HL-60/S4 treated with retinoic acid at 250 ng/mL for 4 days and 3 days (cell line): ENCODE data around the gene RHOU.

Experiments
- in situ Hi-C: fragments of 300-500 bp; cut with MboI; formaldehyde crosslinking; loops from 2 replicates; pipeline ENCODE4 v1.7.0; 2022; ENCODE audit warnings: low sequenced_read_pairs

Gene RHOU

DNA sequence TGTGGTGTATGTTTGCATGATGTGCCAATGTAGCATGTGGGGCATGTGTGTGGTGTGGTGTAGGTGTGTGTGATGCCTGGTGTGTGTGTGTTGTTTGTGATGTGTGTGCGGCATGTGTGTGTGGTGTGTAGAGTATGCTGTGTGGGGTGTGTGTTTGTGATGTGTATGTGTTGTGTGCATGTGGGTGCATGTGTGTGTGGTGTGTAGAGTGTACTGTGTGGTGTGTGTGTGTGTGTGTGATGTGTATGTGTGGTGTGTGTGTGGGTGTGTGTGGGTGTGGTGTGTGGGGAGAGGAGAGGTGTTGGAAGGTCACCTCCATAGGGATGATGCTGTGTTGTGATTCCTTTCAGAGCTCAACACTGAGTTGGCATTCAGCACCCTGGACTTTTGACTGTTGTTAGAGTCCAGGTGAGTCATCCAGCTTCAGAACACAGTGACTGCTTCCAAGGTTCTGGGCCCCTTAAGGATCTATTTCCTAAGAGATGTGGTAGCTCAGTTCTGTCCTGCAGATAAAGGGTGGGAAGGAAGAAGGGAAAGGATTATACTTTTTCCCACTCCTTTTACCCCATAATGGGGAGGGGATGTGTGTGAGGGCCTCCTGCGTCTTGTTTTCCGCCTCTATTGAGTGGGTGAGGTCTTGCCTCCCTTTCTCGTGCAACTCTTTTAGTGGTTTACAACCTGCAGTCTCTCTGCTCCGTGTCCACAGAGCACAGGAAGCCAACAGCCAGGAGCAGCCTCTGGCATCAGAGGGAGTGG lies 47.6 kb downstream of the RHOU start:
- in situ Hi-C loops: no loop called here

DNA sequence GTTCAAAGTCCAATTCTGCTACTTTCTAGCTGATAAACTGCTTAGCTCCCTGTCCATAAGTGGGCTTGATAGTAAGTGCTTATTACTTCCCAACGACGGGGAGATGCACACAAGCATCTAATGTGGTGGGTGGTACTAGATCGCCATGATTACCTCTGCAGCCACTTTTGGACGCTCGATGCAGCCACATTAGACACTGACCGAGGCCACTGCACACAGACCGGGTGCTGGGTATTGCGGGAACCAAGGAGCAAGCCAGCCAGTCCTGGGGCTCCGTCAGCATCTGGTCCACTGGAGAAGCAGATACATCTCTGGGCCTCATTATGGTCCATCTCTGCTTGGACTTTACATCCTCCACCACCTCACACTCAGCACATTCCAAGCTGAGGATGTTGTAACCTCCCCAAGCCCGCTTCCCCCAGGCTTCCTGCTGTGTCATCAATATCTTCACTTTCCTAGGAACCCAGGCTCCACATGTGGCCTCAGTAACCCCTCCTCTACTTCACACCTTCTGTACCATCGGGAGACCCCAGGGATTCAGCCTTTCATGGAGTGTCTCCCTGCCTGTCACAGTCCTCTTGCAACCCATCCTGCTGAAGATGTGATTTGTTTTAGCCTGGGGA lies 48.2 kb downstream of the RHOU start:
- in situ Hi-C loops: no loop called here

DNA sequence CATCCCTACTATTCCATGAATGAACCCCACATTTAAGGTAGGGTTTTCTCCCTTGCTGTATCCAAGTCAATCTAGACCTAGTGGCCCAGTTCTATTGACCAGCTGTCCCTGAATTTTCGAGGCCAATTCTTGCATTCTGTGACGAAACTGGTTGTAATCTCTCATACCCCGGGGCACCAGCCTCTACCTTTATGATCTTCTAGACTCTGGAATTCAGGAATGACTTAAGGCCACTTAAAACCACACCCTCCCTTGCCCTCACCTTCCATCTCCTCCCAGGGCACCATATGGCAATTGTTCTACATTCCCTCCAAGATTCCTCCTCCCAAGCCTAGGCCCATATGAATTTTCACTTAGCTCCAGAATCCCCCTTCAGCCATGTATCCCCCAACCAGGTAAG lies 48.9 kb downstream of the RHOU start:
- in situ Hi-C loops: no loop called here

GRCh38 chr1:228785366-228786330 lies 50.4 kb downstream of the RHOU start:
- in situ Hi-C loops: no loop called here

DNA sequence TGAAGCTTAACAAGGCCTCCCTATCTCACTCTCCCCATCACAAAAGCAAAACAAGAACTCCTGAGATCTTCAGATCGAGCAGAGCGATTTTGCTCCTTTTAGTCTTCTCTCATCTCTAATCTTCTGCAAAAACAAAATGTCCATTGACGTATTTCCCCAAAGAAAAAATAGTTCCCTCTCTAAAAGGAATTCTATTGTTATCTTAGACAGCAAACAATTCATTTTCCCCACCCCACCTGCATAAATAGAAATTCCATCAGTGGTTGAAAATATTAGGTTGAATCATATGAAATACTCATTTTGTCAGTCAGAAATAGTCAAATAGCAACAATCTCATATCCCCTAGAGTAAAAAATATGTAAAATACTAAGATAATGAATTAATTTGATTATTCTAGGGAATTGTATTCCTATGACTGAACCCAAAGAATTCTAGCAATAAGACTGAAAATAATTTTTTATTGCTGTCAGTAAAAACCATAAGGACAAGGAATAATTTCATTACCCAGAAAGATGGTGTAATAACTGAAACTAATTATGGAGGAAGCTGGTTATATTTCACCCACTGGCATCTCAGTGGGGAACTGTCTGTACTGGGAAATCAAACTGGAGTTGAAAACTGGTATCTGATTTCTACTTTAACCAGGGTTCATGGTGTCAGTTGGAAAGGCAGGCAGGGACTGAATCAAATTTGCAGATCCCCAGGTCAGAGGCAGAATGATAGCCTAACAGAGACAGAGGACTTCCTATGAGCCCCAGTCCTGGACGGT lies 51.3 kb downstream of the RHOU start:
- in situ Hi-C loops: no loop called here

DNA sequence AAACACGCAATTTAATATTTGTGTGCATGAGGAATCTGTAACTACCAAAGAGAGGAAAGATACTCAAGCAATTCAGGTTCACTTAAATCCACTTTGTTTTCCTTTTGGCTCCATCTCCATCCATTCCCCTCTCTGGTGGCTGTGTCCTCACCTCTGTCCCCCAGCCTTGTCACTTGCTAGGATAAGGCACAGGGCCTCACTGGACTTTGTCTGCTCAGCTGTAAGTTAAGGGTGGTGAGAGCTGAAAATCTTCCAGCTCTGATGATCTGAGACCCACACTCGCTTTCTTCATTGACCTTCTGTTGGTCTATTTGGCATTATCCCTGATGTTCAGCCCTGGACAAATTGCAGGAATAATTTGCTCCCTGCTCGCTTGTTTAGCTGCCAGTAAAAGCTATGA lies 56.5 kb downstream of the RHOU start:
- in situ Hi-C loops: no loop called here

- in situ Hi-C loops: no loop called here
Observed at GRCh38 chr1:228792601-228793000, 57.3 kb downstream of the RHOU start.

DNA sequence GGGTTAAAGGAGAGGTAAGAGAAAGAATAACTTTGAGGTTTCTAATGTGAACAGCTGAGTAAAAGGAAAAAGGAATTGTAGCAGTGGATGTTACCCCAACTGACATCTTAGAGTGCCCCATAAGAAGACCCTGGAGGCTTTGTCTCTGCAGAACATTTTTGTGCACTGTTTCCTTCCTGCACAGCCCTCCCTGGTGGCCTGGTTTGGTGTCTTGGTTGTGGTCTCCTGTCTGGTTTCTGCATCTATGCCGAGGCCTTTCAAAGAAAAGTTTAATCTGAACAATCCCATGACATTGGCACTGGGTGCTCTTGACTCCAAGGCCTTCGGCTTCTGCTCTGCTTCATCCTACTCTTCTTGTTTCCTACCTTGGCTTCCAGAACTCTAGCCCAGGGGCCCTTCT lies 57.8 kb downstream of the RHOU start:
- in situ Hi-C loops: no loop called here

GRCh38 chr1:228794173-228794572 lies 58.9 kb downstream of the RHOU start:
- in situ Hi-C loops: no loop called here

- in situ Hi-C loops: no loop called here
Observed at GRCh38 chr1:228794810-228795209, 59.5 kb downstream of the RHOU start.

GRCh38 chr1:228795596-228795995 lies 60.3 kb downstream of the RHOU start:
- in situ Hi-C loops: no loop called here
